GM21390 (cell line): ENCODE measurements around the gene CFL2.
"Not testable (repeated sequence)": the region's sequence is repeated elsewhere in the genome, so short reads cannot be mapped to it uniquely, and the experiment has no call there.

Source experiments
- ATAC-seq: cut with Tn5 transposase; IDR thresholded peaks from one replicate; pipeline ENCODE4 v1.9.1; 2021; ENCODE audit not compliant: unreplicated experiment

The CFL2 gene

GRCh38 chr14:34714320-34715126 lies at the start of gene CFL2:
TSS of gene CFL2 (minus strand) at chr14:34714593. CDS start at chr14:34714540, 53 bp downstream.
- peak; percentile 84 for ATAC-seq

- no peak for ATAC-seq
Observed at GRCh38 chr14:34755215-34755614, 40.8 kb upstream of the CFL2 start.

- ATAC-seq: no peak
Observed at GRCh38 chr14:34754687-34755086, 40.3 kb upstream of the CFL2 start.

GRCh38 chr14:34750670-34751069 lies 36.3 kb upstream of the CFL2 start:
- no peak for ATAC-seq

- ATAC-seq: no peak
Observed at GRCh38 chr14:34750233-34750632, 35.8 kb upstream of the CFL2 start.

- no peak for ATAC-seq
Observed at GRCh38 chr14:34749408-34749807, 35.0 kb upstream of the CFL2 start.

GRCh38 chr14:34742270-34743115 lies 28.1 kb upstream of the CFL2 start:
- ATAC-seq: no peak

GRCh38 chr14:34741840-34742239 lies 27.4 kb upstream of the CFL2 start:
- ATAC-seq: no peak

- not testable (repeated sequence) for ATAC-seq
Observed at GRCh38 chr14:34740139-34740538, 25.7 kb upstream of the CFL2 start.

GRCh38 chr14:34737079-34737478 lies 22.7 kb upstream of the CFL2 start:
- ATAC-seq: not testable (repeated sequence)

- ATAC-seq: no peak
Observed at GRCh38 chr14:34733245-34733644, 18.9 kb upstream of the CFL2 start.

- no peak for ATAC-seq
Observed at GRCh38 chr14:34732802-34733201, 18.4 kb upstream of the CFL2 start.

GRCh38 chr14:34723867-34724266 lies 9.5 kb upstream of the CFL2 start:
- no peak for ATAC-seq

GRCh38 chr14:34722723-34723545 lies 8.5 kb upstream of the CFL2 start:
- ATAC-seq: no peak

GRCh38 chr14:34721129-34721528 lies 6.7 kb upstream of the CFL2 start:
- ATAC-seq: no peak

GRCh38 chr14:34718750-34719304 lies 4.4 kb upstream of the CFL2 start:
- ATAC-seq: no peak

- no peak for ATAC-seq
Observed at GRCh38 chr14:34715127-34715863, 902 bp upstream of the CFL2 start.

GRCh38 chr14:34713681-34714319 lies 593 bp downstream of the CFL2 start:
- peak; percentile 5 for ATAC-seq

- no peak for ATAC-seq
Observed at GRCh38 chr14:34713122-34713680, 1.2 kb downstream of the CFL2 start.
